Measurements from ENCODE around the gene ST6GAL1. TPM values are rescaled to one million over a fixed set of nuclear protein-coding genes. Genes with fewer than 3 reads are reported as not detected.

The ST6GAL1 gene
- total and polyA plus RNA-seq, 11 donors: 19.4 to 120 (median 69.9) TPM

GRCh38 chr3:187042346-187042745 lies 112.0 kb downstream of the ST6GAL1 start:
- peaks cover 0 to 33% (median 24%) of the 10 kb centered on the region in 9 donors for H3K36me3 ChIP-seq
- TF ChIP-seq, protein P1, sequence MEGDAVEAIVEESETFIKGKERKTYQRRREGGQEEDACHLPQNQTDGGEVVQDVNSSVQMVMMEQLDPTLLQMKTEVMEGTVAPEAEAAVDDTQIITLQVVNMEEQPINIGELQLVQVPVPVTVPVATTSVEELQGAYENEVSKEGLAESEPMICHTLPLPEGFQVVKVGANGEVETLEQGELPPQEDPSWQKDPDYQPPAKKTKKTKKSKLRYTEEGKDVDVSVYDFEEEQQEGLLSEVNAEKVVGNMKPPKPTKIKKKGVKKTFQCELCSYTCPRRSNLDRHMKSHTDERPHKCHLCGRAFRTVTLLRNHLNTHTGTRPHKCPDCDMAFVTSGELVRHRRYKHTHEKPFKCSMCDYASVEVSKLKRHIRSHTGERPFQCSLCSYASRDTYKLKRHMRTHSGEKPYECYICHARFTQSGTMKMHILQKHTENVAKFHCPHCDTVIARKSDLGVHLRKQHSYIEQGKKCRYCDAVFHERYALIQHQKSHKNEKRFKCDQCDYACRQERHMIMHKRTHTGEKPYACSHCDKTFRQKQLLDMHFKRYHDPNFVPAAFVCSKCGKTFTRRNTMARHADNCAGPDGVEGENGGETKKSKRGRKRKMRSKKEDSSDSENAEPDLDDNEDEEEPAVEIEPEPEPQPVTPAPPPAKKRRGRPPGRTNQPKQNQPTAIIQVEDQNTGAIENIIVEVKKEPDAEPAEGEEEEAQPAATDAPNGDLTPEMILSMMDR (IDR thresholded peaks at IDR 0.05): no peak
- TF ChIP-seq POLR2A (IDR thresholded peaks at IDR 0.05): no peak
- H3K9me3 ChIP-seq: no peaks in the 10 kb centered on the region
- H3K27ac ChIP-seq: peak overlapping the region in 1 of 12 donors; percentile 87
- intact Hi-C loops (cut with DNase I): loop anchor here in 1 of 10 donors (5.0 kb wide), 1 partner anchor 105 kb away; no protein-coding TSS in a partner anchor
- 84 to 87% (median 86%) methylated on average over 5 of the region's 5 CpGs for WGBS, 4 donors
- peaks cover 7 to 71% (median 46%) of the 10 kb centered on the region in 12 donors for H3K4me1 ChIP-seq
- H3K27me3 ChIP-seq: no peaks in the 10 kb centered on the region
- no peak for DNase-seq
- ATAC-seq: no peak
- no peak overlapping the region for H3K4me3 ChIP-seq

DNA sequence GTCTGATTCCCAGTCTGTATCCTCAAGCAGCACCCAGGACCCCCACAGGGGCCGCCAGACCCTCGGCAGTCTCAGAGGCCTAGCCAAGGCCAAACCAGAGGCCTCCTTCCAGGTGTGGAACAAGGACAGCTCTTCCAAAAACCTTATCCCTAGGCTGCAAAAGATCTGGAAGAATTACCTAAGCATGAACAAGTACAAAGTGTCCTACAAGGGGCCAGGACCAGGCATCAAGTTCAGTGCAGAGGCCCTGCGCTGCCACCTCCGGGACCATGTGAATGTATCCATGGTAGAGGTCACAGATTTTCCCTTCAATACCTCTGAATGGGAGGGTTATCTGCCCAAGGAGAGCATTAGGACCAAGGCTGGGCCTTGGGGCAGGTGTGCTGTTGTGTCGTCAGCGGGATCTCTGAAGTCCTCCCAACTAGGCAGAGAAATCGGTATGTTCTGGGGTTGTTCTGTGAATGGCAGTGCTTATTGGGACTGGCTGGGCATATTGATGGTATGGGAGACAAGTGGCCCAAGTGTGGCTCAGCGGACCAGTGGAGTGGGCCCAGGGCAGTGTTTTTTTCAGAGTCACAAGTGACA lies 112.6 kb downstream of the ST6GAL1 start:
- H3K4me1 ChIP-seq: peaks cover 7 to 71% (median 46%) of the 10 kb centered on the region in 12 donors
- H3K27ac ChIP-seq: peak overlapping the region in 2 of 12 donors; percentile 13 to 87
- no peak for TF ChIP-seq POLR2A (IDR thresholded peaks at IDR 0.05)
- TF ChIP-seq, protein P1 (IDR thresholded peaks at IDR 0.05): no peak
- DNase-seq (no peak), ATAC-seq (no peak)
- H3K4me3 ChIP-seq: no peak overlapping the region
- H3K36me3 ChIP-seq: peaks cover 0 to 33% (median 24%) of the 10 kb centered on the region in 9 donors
- WGBS, 4 donors: 95 to 99% (median 98%) methylated on average over 8 of the region's 8 CpGs
- H3K9me3 ChIP-seq: no peaks in the 10 kb centered on the region
- no peaks in the 10 kb centered on the region for H3K27me3 ChIP-seq
- intact Hi-C loops (cut with DNase I): loop anchor here in 1 of 10 donors (5.0 kb wide), 1 partner anchor 106 kb away; no protein-coding TSS in a partner anchor

- DNase-seq: no peak
- Histone ChIP-seq H3K4me1 (peaks cover 7 to 65% (median 46%) of the 10 kb centered on the region in 12 donors), H3K27ac (peak overlapping the region in 10 of 12 donors; percentile 11 to 75 (median 53)), H3K36me3 (peaks cover 0 to 36% (median 18%) of the 10 kb centered on the region in 9 donors), H3K27me3 (no peaks in the 10 kb centered on the region), H3K9me3 (no peaks in the 10 kb centered on the region), H3K4me3 (no peak overlapping the region)
- intact Hi-C loops (cut with DNase I): loop anchor here in 1 of 10 donors (5.0 kb wide), 1 partner anchor 107 kb away; no protein-coding TSS in a partner anchor
- TF ChIP-seq POLR2A (IDR thresholded peaks at IDR 0.05): no peak
- peak in 1 of 4 donors; percentile 42 for ATAC-seq
- WGBS, 4 donors: 65 to 73% (median 69%) methylated on average over 3 of the region's 3 CpGs
These were observed 113.9 kb downstream of the ST6GAL1 start for GRCh38 chr3:187044206-187044605.

DNA sequence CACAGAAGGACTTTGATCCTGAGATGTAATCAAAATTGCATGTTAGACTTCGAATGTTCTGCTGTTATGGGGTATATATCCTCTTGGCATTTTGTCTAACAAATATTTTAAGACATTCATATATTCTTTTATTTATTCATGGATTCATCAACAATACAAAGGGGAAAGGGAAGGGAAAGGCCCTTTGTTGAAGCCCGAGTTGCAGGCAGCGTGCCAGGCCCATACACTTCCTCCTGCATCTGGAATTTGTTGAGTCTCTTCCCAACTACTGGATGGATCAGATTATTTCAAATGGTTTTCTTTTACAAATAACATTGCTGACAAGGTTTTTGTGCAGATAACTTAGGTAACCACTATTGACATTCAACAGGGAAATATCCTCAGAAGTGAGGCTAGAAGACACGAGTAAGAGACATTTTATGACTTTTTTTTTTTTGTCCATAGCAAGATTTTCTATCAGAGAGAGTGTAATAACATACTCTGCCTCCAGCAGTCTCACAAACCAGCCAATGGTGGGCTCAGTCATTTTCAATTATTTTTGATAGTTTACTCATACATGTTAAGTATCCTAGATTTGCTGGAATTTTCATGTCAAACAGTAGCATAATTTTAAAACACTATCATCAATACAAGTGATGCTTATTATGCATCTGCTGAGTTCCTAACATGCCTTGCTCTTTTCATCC lies 114.7 kb downstream of the ST6GAL1 start:
- peak; percentile 57 to 81 (median 63) for DNase-seq
- intact Hi-C loops (cut with DNase I): loop anchor here in 1 of 10 donors (5.0 kb wide), 1 partner anchor 108 kb away; no protein-coding TSS in a partner anchor
- Histone ChIP-seq H3K4me3 (no peak overlapping the region), H3K36me3 (peaks cover 0 to 39% (median 11%) of the 10 kb centered on the region in 9 donors), H3K4me1 (peaks cover 7 to 59% (median 45%) of the 10 kb centered on the region in 12 donors), H3K9me3 (no peaks in the 10 kb centered on the region), H3K27me3 (no peaks in the 10 kb centered on the region), H3K27ac (peak overlapping the region in 8 of 12 donors; percentile 30 to 75 (median 56))
- peak in 1 of 4 donors; percentile 52 for ATAC-seq
- WGBS, 4 donors: 40 to 47% (median 46%) methylated on average over 4 of the region's 4 CpGs
- TF ChIP-seq, protein P1 (IDR thresholded peaks at IDR 0.05): no peak
- no peak for TF ChIP-seq POLR2A (IDR thresholded peaks at IDR 0.05)

Data from heart left ventricle (tissue), 16 donors.